ENCODE results near the gene NELL2.
"Not testable (repeated sequence)": the region's sequence is repeated elsewhere in the genome, so short reads cannot be mapped to it uniquely, and the experiment has no call there.

The NELL2 gene

DNA sequence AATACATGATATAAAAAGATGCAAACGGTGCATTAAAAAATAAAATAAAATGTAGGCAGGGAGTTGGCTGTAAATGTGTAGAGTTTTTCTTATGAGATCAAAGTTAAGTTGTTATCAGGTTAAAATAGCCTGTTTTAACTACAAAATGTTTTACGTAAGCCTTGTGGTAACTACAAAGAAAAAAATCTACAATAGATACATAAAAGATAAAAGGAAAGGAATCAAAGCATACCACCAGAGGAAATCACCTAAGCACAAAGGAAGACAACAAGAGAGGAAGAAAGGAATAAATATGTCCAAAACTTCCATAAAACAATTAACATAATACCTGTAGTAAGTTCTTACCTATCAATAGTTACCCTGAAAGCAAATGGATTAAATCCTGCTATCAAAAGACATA is 12.2 kb downstream of the NELL2 start:
- no peak for DNase-seq
- TF ChIP-seq POLR2A (IDR thresholded peaks at IDR 0.05; ENCODE audit: low read length) = no peak
- TF ChIP-seq GATA1 (IDR thresholded peaks at IDR 0.05; ENCODE audit: low read depth, low read length) = no peak

DNA sequence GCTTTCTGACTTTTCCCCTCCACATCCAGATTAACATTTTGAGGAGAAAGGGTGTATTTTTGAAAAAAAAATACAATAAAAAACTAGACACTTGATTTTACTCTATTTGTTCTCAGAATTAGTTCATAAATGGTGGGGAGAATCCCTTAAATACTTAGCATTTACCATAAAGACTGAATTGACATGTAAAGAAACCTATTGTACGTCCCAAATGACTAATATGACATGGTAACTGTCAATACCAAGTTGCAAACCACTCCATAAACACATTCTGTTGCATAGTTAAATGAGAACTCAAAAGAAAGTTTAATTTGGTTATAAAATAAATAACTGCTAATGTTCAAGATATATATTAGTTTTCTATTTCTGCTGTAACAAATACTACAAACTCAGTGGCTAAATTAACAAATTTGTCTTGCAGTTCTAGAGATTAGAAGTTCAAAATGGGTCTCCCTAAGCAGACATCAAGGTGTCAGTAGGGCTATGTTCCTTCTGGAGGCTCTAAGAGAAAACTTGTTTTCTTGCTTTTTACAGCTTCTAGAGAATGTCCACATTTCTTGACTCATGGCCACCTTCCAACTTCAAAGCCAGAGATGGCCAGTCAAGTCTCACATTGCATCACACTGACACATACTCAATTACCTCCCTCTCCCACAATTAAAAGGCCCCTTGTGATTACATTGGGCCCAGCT is 16.0 kb downstream of the NELL2 start:
- no peak for DNase-seq
- TF ChIP-seq POLR2A (IDR thresholded peaks at IDR 0.05; ENCODE audit: low read length) = no peak
- no peak for TF ChIP-seq GATA1 (IDR thresholded peaks at IDR 0.05; ENCODE audit: low read depth, low read length)

DNA sequence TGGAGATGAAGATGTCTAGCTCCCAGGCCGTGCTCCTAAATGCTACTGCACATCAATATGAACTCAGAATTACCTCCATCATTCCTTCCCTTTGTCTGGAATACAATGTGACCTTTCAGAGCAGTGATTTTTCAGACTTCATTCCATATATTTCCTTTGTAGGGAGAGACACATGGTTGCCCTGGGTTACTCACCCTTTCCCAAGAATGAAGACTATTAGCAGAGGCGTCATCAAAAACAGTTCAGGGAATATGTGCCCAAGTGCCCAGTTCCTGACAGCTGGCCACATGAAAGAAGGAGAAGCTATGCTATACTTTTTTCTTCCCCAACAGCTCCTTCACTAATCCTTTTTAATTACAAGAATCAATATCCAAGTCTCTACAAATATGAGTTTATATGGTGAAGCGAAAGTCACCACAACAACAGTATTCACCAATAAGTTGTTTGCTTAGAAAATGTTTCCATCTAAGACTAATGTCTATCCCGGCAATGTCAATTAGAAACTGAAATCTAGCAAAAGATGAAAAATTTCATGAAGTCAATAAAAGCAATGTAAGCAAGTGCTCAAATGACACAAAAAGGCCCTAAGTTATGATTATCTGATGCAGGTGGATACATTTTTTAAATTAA is 17.8 kb downstream of the NELL2 start:
- DNase-seq = no peak
- TF ChIP-seq GATA1 (IDR thresholded peaks at IDR 0.05; ENCODE audit: low read depth, low read length) (no peak), POLR2A (IDR thresholded peaks at IDR 0.05; ENCODE audit: low read length) (no peak)

DNA sequence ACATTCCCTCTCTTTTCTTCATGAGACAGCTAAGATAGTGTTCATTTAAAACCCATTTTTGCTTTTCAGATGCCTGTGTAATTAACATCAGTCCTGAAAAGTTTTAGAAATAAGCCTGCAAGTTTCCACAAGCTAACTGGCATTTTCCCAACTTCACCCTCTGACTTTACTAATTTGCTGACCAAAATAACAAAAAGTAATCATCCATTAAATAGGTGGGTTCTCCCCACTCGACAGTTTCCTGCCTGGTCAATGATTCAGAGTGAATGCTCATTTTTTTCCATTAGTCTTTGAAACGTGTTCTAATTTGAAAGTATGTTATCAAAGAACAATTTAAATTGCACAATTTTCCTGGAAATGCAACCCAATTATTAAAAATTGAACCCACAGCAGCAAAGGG is 23.6 kb downstream of the NELL2 start:
- DNase-seq = no peak
- TF ChIP-seq GATA1 (IDR thresholded peaks at IDR 0.05; ENCODE audit: low read depth, low read length) (no peak), POLR2A (IDR thresholded peaks at IDR 0.05; ENCODE audit: low read length) (no peak)

DNA sequence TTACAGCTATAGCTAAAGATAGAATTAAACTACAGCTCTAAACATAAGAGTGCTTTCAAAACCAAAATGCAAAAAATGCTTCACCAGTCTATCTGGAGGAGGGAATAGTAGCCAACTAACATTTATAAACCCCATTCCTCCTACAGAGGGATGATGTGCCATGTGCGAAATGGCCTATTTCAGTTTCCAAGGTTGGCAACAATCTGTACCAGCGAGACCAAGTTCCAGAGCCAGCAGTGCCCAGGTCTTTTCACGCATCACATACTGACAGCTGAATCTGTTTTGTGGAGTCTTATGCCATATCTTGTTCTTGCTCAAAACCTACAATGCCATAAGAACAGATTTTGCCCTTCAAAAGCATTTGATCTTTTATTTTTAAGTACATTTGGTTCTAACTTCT is 24.5 kb downstream of the NELL2 start:
- no peak for DNase-seq
- TF ChIP-seq POLR2A (IDR thresholded peaks at IDR 0.05; ENCODE audit: low read length) (no peak), GATA1 (IDR thresholded peaks at IDR 0.05; ENCODE audit: low read depth, low read length) (no peak)

- no peak for DNase-seq
- TF ChIP-seq POLR2A (IDR thresholded peaks at IDR 0.05; ENCODE audit: low read length) = no peak
- TF ChIP-seq GATA1 (IDR thresholded peaks at IDR 0.05; ENCODE audit: low read depth, low read length) = no peak
Observed at GRCh38 chr12:44848703-44849085, 27.4 kb downstream of the NELL2 start.

DNA sequence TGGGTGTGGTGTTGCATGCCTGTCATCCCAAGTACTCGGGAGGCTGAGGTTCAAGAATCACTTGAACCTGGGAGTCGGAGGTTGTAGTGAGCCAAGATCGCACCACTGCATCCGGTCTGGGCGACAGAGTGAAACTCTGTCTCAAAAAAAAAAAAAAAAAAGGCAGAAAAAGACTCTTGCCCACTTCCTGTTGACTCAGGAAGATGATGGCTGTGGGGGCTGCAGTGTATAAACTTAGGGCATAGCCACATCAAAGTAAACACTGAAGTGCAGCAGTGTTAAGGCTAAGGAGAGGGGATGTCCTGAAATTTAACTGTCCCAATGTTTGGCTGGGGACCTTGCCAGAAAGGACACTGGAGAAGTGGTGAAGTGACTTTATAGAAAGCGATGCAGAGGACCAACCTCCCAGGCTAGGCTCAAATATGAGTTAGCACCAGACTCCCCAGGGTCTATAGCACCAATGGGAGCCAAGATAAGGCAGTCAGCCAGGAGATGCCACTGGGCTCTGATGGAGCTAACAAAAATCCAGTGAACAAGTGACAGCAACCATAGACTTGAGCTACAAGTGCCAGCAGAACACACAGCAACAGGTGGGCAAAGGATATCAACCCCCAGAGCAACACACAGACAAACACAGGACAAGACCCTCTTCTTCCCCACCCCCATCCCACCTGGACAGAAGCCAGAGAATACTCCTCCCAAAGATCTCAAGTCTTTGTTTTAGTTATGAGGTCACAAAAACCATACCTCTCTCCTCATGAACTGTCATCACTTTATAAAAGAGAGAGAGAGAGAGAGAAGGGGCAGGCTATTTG is 28.0 kb downstream of the NELL2 start:
- TF ChIP-seq POLR2A (IDR thresholded peaks at IDR 0.05; ENCODE audit: low read length) = no peak
- TF ChIP-seq GATA1 (IDR thresholded peaks at IDR 0.05; ENCODE audit: low read depth, low read length) = no peak
- DNase-seq = no peak

DNA sequence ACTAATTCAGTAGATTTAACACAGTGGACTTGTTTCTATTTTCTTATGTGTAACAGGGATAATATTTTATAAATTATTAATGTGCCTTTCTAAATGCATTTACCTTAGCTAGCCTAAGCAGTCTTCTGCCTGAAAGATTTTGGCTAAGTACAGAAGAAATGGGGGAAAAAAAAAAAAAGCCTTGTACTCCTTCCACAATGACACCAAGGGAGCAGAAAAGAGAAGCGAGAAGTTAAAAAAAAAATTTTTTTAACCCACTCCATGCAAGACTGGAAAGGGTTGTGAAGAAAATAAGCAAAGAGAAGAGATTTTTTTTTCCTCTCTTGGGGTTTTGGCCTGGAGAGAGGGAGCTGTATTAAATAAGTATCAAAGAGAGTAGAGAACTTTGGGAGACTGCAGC is 28.7 kb downstream of the NELL2 start:
- TF ChIP-seq GATA1 (IDR thresholded peaks at IDR 0.05; ENCODE audit: low read depth, low read length) (no peak), POLR2A (IDR thresholded peaks at IDR 0.05; ENCODE audit: low read length) (no peak)

DNA sequence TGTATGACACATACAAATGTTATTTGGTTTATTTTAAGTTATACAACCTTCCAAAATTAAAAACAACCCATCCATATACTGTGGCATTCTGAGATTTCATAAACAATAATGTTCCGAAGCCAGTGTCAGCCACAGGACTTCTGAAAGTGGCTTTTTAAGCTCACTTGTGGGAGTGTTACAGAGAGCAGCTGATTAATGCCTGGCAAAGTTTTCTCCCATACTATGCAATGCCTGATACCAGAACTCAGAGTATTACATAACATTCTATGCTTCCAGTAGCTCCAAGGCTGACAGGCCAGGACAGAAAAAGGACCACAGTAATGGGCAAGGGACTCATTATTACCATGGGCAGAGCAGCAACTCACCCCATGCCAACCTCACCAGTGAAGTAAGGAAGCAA is 29.3 kb downstream of the NELL2 start:
- no peak for DNase-seq
- no peak for TF ChIP-seq POLR2A (IDR thresholded peaks at IDR 0.05; ENCODE audit: low read length)
- no peak for TF ChIP-seq GATA1 (IDR thresholded peaks at IDR 0.05; ENCODE audit: low read depth, low read length)

More for the DNA sequence above, 28.7 kb downstream of the NELL2 start:
- no peak for DNase-seq

GRCh38 chr12:44842669-44843068 is 33.4 kb downstream of the NELL2 start:
- DNase-seq = no peak
- TF ChIP-seq GATA1 (IDR thresholded peaks at IDR 0.05; ENCODE audit: low read depth, low read length) (no peak), POLR2A (IDR thresholded peaks at IDR 0.05; ENCODE audit: low read length) (no peak)

GRCh38 chr12:44839785-44840184 is 36.3 kb downstream of the NELL2 start:
- TF ChIP-seq GATA1 (IDR thresholded peaks at IDR 0.05; ENCODE audit: low read depth, low read length) (no peak), POLR2A (IDR thresholded peaks at IDR 0.05; ENCODE audit: low read length) (no peak)
- no peak for DNase-seq

DNA sequence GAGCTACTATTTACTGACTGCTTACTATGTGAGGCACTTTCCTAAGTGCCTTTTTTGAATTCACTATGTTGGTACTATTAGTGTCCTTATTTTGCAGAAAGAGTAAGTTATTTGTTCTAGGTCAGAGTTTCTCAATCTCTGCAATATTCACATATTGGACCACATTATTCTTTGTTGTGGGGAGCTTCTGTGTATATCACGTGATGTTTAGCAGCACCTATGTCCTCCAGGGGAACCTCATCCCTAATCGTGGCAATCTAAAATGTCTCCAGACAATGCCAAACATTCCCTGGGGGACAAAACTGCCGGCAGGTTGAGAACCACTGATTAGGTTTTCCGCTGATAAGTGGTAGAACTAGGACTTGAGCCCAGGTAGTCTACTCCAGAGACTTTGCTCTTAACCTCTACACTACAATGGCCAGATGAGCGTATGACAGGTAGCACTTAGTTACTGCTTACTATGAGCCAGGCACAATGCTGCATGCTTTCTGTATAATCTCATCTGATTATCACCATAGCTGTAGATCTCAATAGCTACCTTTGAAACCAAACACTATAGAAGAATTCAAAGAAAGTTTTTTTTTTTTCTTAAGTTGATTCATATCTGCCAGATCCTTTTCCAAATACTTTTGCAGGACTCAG is 38.9 kb downstream of the NELL2 start:
- TF ChIP-seq GATA1 (IDR thresholded peaks at IDR 0.05; ENCODE audit: low read depth, low read length) = no peak
- TF ChIP-seq POLR2A (IDR thresholded peaks at IDR 0.05; ENCODE audit: low read length) = no peak
- DNase-seq = no peak

DNA sequence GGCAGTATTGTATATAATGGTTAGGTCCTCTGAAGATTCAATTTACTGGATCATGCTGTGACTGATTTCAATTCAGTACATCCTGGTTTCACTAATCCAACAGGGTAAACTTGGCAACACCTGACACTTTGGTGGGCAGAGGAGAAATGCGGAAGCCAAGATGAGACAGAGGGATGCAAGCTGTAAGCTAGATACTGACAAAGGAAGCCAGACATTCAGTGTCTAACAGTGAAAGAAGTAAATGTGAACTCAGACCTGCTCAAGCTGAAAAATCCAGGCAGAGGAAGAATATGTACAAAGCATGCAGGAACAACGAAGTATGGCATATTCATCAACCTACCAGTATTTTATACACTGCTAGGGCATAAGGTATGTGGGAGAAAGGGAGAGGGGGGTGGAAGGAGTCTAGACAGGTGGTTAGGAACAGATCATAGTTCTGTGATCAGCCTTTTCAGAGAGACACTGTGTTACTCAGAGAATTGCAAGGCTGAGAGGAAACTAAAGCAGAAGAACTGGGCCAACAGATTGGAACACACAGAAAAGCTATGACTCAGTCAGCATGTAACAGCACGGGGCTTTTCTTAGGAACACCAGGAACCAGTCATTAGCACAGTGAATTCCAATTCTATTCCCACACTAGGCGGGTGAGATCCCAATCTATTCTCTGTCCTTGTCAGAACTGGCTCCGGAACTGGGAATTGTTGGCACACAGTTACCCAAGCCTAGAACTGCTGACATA is 40.3 kb downstream of the NELL2 start:
- TF ChIP-seq GATA1 (IDR thresholded peaks at IDR 0.05; ENCODE audit: low read depth, low read length) (no peak), POLR2A (IDR thresholded peaks at IDR 0.05; ENCODE audit: low read length) (no peak)
- DNase-seq = no peak

DNA sequence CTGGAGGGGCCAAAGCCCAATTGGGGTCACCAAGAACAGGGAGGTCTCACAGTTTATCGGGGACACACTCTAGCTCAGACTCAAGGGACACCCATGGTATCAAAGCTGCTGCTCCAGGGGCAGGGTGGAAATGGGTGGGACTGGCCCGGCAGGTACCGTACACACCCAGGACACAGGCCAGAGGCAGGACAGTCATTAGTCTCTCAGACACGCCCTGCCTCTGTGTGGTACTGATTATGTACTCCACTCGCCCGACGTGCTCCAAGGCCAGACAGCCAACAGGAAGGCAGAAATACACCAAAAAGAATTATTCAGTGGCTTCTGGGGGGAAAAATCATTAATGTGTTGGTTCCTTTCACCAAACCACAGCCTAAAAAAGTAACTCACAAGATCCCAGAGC is 41.1 kb downstream of the NELL2 start:
- DNase-seq = not testable (repeated sequence)

Measured in erythroblast (primary cell).